Mesenchymal stem cell (in vitro differentiated cells and primary cell): ENCODE measurements around the gene MED13L.

Experiments used
- DNase-seq: peaks from one replicate; pipeline ENCODE4 v3.0.0-alpha.2; 2013
- H2AFZ ChIP-seq: one replicate; pipeline ENCODE4 v1.6.1; 2013; ENCODE audit warnings: low read depth, mild to moderate bottlenecking, control low read depth, inconsistent platforms, low read length, moderate library complexity
- H2AK5ac ChIP-seq: 2 replicates; pipeline ENCODE4 v1.6.1; 2013; ENCODE audit warnings: low read length, moderate library complexity, mild to moderate bottlenecking, inconsistent platforms; ENCODE audit not compliant: severe bottlenecking
- H2BK120ac ChIP-seq: one replicate; pipeline ENCODE4 v1.6.1; 2013; ENCODE audit warnings: low read depth, mild to moderate bottlenecking, inconsistent platforms, low read length, moderate library complexity
- H2BK12ac ChIP-seq, 2 experiments: one replicate each; pipeline ENCODE4 v1.6.1; 2013; ENCODE audit warnings: inconsistent platforms in 2 of 2, low read length in 2 of 2, mild to moderate bottlenecking in 2 of 2, moderate library complexity in 2 of 2, control low read depth in 1 of 2
- H2BK15ac ChIP-seq: one replicate; pipeline ENCODE4 v1.6.1; 2013; ENCODE audit warnings: mild to moderate bottlenecking, low read depth, inconsistent platforms; ENCODE audit not compliant: poor library complexity, severe bottlenecking
- H2BK5ac ChIP-seq: 2 replicates; pipeline ENCODE4 v1.6.1; 2013; ENCODE audit warnings: low read depth, mild to moderate bottlenecking, low read length, control low read depth, inconsistent platforms; ENCODE audit not compliant: poor library complexity, severe bottlenecking
- H3K14ac ChIP-seq, 2 experiments: one replicate each; pipeline ENCODE4 v1.6.1; 2013; ENCODE audit warnings: inconsistent platforms in 2 of 2, low read length in 2 of 2, control low read depth in 1 of 2, mild to moderate bottlenecking in 1 of 2, moderate library complexity in 1 of 2
- H3K18ac ChIP-seq, 2 experiments: one replicate each; pipeline ENCODE4 v1.6.1; 2013; ENCODE audit warnings: inconsistent platforms in 2 of 2, low read length in 2 of 2, control low read depth in 1 of 2, low read depth in 1 of 2, mild to moderate bottlenecking in 1 of 2
- H3K23ac ChIP-seq, 2 experiments: one replicate each; pipeline ENCODE4 v1.6.1; 2013; ENCODE audit warnings: inconsistent platforms in 2 of 2, low read length in 2 of 2, mild to moderate bottlenecking in 2 of 2, moderate library complexity in 2 of 2, control low read depth in 1 of 2
- H3K27ac ChIP-seq: 2 replicates; pipeline ENCODE4 v1.5.1; 2013; ENCODE audit warnings: mild to moderate bottlenecking, moderate library complexity, low read length, control low read depth, inconsistent platforms; ENCODE audit not compliant: poor library complexity, severe bottlenecking
- H3K27me3 ChIP-seq, 2 experiments: 2 replicates each; pipeline versions ENCODE4 v1.6.1 to v1.7.0; 2013; ENCODE audit warnings: low read length in 2 of 2, mild to moderate bottlenecking in 2 of 2, moderate library complexity in 2 of 2, control low read depth in 1 of 2, inconsistent platforms in 1 of 2; ENCODE audit not compliant: control insufficient read depth in 1 of 2, insufficient read depth in 1 of 2
- H3K36me3 ChIP-seq, 2 experiments: 2 replicates each; pipeline versions ENCODE4 v1.6.1 to v1.7.0; 2013; ENCODE audit warnings: low read length in 2 of 2, control low read depth in 1 of 2, inconsistent platforms in 1 of 2, low read depth in 1 of 2, mild to moderate bottlenecking in 1 of 2; ENCODE audit not compliant: insufficient read depth in 2 of 2, control insufficient read depth in 1 of 2
- H3K4ac ChIP-seq, 2 experiments: one replicate each; pipeline ENCODE4 v1.6.1; 2013; ENCODE audit warnings: inconsistent platforms in 2 of 2, low read length in 2 of 2, mild to moderate bottlenecking in 2 of 2, moderate library complexity in 2 of 2, control low read depth in 1 of 2, low read depth in 1 of 2
- H3K4me1 ChIP-seq: 2 replicates; pipeline ENCODE4 v1.6.1; 2013; ENCODE audit warnings: low read depth, low read length, control low read depth; ENCODE audit not compliant: control insufficient read depth, insufficient read depth
- H3K4me2 ChIP-seq: 2 replicates; pipeline ENCODE4 v1.6.1; 2013; ENCODE audit warnings: low read length, mild to moderate bottlenecking, inconsistent platforms; ENCODE audit not compliant: poor library complexity, severe bottlenecking
- H3K4me3 ChIP-seq, 2 experiments: 2 replicates each; pipeline versions ENCODE4 v1.5.1 to v1.7.0; 2013; ENCODE audit warnings: low read length in 2 of 2, mild to moderate bottlenecking in 2 of 2, control low read depth in 1 of 2, low read depth in 1 of 2; ENCODE audit not compliant: insufficient read depth in 1 of 2
- H3K79me1 ChIP-seq: replicated peaks from 2 replicates; pipeline ENCODE4 v1.6.1; 2013; ENCODE audit warnings: mild to moderate bottlenecking, control low read depth, low read length, inconsistent platforms; ENCODE audit not compliant: poor library complexity, severe bottlenecking
- H3K9ac ChIP-seq: 2 replicates; pipeline ENCODE4 v1.7.0; 2013; ENCODE audit warnings: mild to moderate bottlenecking, low read length, moderate library complexity
- H3K9me3 ChIP-seq: 2 replicates; pipeline ENCODE4 v1.7.0; 2013; ENCODE audit warnings: mild to moderate bottlenecking, low read length; ENCODE audit not compliant: control insufficient read depth
- H4K8ac ChIP-seq: one replicate; pipeline ENCODE4 v1.6.1; 2013; ENCODE audit warnings: inconsistent platforms, mild to moderate bottlenecking, low read length, moderate library complexity
- H4K91ac ChIP-seq: one replicate; pipeline ENCODE4 v1.6.1; 2013; ENCODE audit warnings: mild to moderate bottlenecking, low read length, inconsistent platforms
- WGBS: methylation state at CpG from one replicate; pipeline ENCODE4 v1.1.7; 2013; ENCODE audit warnings: mixed read lengths; 5-methylcytosine and 5-hydroxymethylcytosine counted together

The MED13L gene

DNA sequence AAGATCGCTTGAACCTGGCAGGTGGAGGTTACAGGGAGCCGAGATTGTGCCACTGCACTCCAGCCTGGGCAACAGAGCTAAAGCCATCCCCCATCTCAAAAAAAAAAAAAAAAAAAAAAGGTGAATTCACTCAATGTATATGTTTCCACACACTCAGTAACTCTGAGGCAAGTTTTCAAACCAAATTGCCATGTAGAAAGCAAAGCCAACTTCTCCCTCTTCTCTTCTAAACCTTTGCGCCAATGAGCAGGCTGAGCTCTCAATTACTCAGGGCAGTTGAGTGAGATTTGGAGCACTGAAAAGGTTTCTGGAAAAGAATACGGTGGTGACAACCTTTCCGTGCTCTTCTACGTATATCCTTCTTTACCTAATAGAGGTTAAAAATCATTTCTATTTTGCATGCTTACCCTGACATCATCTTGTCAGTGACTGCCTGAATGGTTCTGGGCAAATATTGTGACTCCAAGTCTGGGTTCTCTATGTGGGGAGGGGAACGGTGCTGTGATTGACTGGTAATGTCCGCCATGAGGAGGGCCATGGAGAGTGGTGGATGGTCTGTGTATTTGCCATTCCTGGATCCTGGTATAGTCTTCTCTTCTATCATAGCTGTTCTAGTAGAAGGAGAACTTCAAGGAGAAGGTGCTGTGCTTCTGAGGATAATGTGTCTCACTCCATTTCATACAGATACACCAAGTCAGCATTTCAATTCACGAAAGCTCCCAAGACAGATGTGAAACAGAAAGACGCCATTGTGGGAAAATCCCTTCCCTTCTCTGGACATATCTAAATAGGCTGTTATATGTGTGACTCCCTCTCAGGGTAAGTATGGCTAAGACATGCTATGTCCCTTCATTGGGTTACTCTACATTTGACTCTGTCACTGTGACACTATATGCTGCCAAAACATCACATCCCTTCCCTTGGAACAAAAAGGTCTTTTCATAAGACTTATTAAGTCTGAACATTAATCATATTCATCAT lies 46.2 kb upstream of the MED13L start:
- Histone ChIP-seq H3K18ac (no peak overlapping the region), H3K4me3 (no peak overlapping the region), H2AK5ac (no peak overlapping the region), H2BK12ac (no peak overlapping the region), H3K4me2 (no peak overlapping the region), H4K8ac (no peak overlapping the region), H2AFZ (no peak overlapping the region), H3K36me3 (no peaks in the 10 kb centered on the region), H2BK120ac (no peak overlapping the region), H2BK15ac (no peak overlapping the region), H3K4me1 (no peaks in the 10 kb centered on the region), H3K4ac (no peak overlapping the region), H3K27ac (no peak overlapping the region), H3K79me1 (no peaks in the 10 kb centered on the region), H3K9me3 (no peaks in the 10 kb centered on the region), H3K27me3 (no peaks in the 10 kb centered on the region), H4K91ac (no peak overlapping the region), H3K14ac (no peak overlapping the region), H3K23ac (no peak overlapping the region), H3K9ac (no peak overlapping the region), H2BK5ac (no peak overlapping the region)
- DNase-seq = no peak
- 96% methylated on average over 8 of the region's 10 CpGs for WGBS

DNA sequence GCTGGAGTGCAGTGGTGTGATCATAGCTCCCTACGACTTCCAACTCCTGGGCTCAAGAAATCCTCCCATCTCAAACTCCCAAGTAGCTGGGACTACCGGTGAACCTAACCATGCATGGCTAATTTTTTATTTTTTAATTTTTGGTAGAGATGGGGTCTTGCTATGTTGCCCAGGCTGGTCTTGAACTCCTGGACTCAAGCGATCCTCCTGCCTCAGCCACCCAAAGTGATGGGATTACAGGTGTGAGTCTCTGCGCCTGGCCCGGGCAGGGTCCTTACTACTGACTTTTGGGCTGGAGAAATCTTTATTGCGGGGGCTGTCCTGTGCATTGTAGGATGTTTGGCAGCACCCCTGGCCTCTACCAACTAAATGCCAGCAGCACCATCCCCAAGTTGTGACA lies 44.4 kb upstream of the MED13L start:
- Histone ChIP-seq H3K14ac (no peak overlapping the region), H3K4me3 (no peak overlapping the region), H3K9ac (no peak overlapping the region), H3K23ac (no peak overlapping the region), H2BK15ac (no peak overlapping the region), H3K27me3 (peaks cover 0 to 3% of the 10 kb centered on the region in 2 experiments), H3K27ac (no peak overlapping the region), H2BK12ac (no peak overlapping the region), H3K4me1 (no peaks in the 10 kb centered on the region), H3K18ac (no peak overlapping the region), H3K9me3 (peaks cover 3% of the 10 kb centered on the region), H3K4me2 (no peak overlapping the region), H4K91ac (no peak overlapping the region), H3K79me1 (no peaks in the 10 kb centered on the region), H3K4ac (no peak overlapping the region), H2AK5ac (no peak overlapping the region), H2AFZ (no peak overlapping the region), H4K8ac (no peak overlapping the region), H3K36me3 (no peaks in the 10 kb centered on the region), H2BK5ac (no peak overlapping the region), H2BK120ac (no peak overlapping the region)
- no peak for DNase-seq
- WGBS = 97% methylated on average over 6 of the region's 6 CpGs

DNA sequence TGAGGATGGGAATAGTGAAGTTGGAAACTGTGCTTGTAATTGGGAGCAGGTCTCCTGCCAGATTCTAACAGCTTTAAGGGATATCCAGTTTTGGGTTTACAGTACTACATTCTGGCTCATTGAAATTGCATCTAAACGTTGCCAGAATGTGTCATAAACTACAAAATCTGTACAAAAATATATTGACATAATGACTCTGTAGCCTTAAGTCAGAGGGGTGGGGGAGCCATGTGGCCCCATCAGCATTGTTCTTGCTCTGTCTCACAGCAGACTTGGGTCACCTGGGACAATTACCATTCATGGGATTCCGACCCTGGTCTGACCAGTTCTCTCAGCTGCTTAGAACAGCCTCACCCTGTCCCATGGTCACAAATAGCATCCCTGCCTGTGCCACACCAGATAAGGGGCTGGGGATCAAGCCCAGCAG lies 43.3 kb upstream of the MED13L start:
- Histone ChIP-seq H3K79me1 (no peaks in the 10 kb centered on the region), H4K8ac (no peak overlapping the region), H3K9ac (peak overlapping the region; percentile 86), H3K4me3 (peak overlapping the region in 1 of 2 experiments; percentile 59), H3K27ac (no peak overlapping the region), H2BK15ac (peak overlapping the region; percentile 26), H3K4ac (peak overlapping the region; percentile 7 to 55), H3K18ac (no peak overlapping the region), H3K4me2 (no peak overlapping the region), H2BK120ac (no peak overlapping the region), H2AFZ (no peak overlapping the region), H4K91ac (no peak overlapping the region), H3K4me1 (no peaks in the 10 kb centered on the region), H2AK5ac (no peak overlapping the region), H3K36me3 (no peaks in the 10 kb centered on the region), H2BK12ac (peak overlapping the region in 1 of 2 experiments; percentile 23), H3K14ac (no peak overlapping the region), H3K23ac (no peak overlapping the region), H3K27me3 (peaks cover 0 to 3% of the 10 kb centered on the region in 2 experiments), H3K9me3 (peaks cover 3% of the 10 kb centered on the region), H2BK5ac (no peak overlapping the region)
- no peak for DNase-seq
- WGBS = 100% methylated on average over 1 of the region's 2 CpGs

DNA sequence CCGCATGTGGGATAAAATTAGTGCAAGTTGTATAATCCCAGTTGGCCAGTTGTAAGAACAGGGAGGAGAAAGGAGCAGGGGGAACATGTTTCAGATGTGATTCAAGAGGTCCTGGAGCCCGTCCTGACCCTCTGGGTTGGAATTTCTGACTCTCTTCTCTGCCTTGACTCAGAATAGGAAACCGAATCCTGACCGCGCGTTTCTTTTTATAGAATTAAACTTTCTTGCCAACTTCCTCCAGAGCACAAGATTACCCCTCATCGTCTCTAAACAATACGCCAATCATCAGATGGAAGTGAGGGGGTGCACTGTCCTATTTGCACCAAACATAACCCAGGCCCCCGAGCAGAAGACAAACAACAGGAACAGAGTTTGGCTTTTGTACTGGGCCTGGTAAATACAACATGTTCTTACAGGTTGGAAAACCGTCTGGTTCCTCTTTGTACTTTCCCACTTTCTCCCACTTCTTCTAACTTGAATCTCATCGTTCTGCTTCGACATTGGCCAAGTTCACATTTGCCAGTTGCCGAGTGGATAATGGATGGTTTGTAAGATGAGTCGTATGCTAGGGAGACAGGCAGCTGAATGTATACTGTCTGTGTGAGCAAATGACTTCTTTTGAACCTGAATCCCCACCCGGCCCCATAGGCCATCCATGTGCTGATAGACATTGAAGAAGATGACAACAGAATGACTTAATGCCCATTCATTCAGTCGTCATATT lies 42.6 kb upstream of the MED13L start:
- H4K8ac ChIP-seq = peak overlapping the region; percentile 33
- no peak overlapping the region for H3K14ac ChIP-seq
- no peak overlapping the region for H3K27ac ChIP-seq
- peak overlapping the region in 1 of 2 experiments; percentile 55 for H3K4ac ChIP-seq
- peak overlapping the region; percentile 86 for H3K9ac ChIP-seq
- no peak overlapping the region for H2AK5ac ChIP-seq
- H3K23ac ChIP-seq = no peak overlapping the region
- H3K4me1 ChIP-seq = no peaks in the 10 kb centered on the region
- no peak overlapping the region for H2BK120ac ChIP-seq
- H3K36me3 ChIP-seq = no peaks in the 10 kb centered on the region
- peak overlapping the region; percentile 34 to 55 for H3K18ac ChIP-seq
- 15% methylated on average over 15 of the region's 16 CpGs for WGBS
- H3K27me3 ChIP-seq = peaks cover 0 to 3% of the 10 kb centered on the region in 2 experiments
- H4K91ac ChIP-seq = peak overlapping the region; percentile 78
- H3K79me1 ChIP-seq = no peaks in the 10 kb centered on the region
- peak; percentile 91 for DNase-seq
- peak overlapping the region in 1 of 2 experiments; percentile 66 for H3K4me3 ChIP-seq
- no peak overlapping the region for H2BK15ac ChIP-seq
- no peak overlapping the region for H3K4me2 ChIP-seq
- H3K9me3 ChIP-seq = peaks cover 3% of the 10 kb centered on the region
- H2BK12ac ChIP-seq = peak overlapping the region; percentile 18 to 60
- H2AFZ ChIP-seq = peak overlapping the region; percentile 19
- no peak overlapping the region for H2BK5ac ChIP-seq
